Fibroblast of skin of left quadriceps (primary cell): ENCODE results near the gene VWA3B.
"Not testable (repeated sequence)": the region's sequence is repeated elsewhere in the genome, so short reads cannot be mapped to it uniquely, and the experiment has no call there.

ENCODE experiments used
- DNase-seq, 2 experiments: peaks; one replicate each; pipeline ENCODE4 v3.0.0-alpha.2; 2013; ENCODE audit warnings: low read depth in 2 of 2

VWA3B gene

GRCh38 chr2:98086491-98087446 is at the start of gene VWA3B:
VWA3B (plus strand) TSS chr2:98087167; CDS start chr2:98093093, 5,926 bp downstream.
- DNase-seq = peak in 1 of 2 experiments; percentile 4

- DNase-seq = no peak
Measured at GRCh38 chr2:98037206-98037605, 49.8 kb upstream of the VWA3B start.

- DNase-seq = no peak
Measured at GRCh38 chr2:98037666-98038336, 49.2 kb upstream of the VWA3B start.

- no peak for DNase-seq
Measured at GRCh38 chr2:98039085-98039756, 47.7 kb upstream of the VWA3B start.

GRCh38 chr2:98040331-98040939 is 46.5 kb upstream of the VWA3B start:
- no peak for DNase-seq

- DNase-seq = no peak
Measured at GRCh38 chr2:98043101-98043500, 43.9 kb upstream of the VWA3B start.

GRCh38 chr2:98044730-98045129 is 42.2 kb upstream of the VWA3B start:
- not testable (repeated sequence) for DNase-seq

GRCh38 chr2:98050070-98050469 is 36.9 kb upstream of the VWA3B start:
- no peak for DNase-seq

GRCh38 chr2:98058191-98058975 is 28.6 kb upstream of the VWA3B start:
- DNase-seq = no peak

GRCh38 chr2:98060277-98060676 is 26.7 kb upstream of the VWA3B start:
- DNase-seq = no peak

- DNase-seq = no peak
Measured at GRCh38 chr2:98063291-98063854, 23.6 kb upstream of the VWA3B start.

- DNase-seq = no peak
Measured at GRCh38 chr2:98065808-98066207, 21.2 kb upstream of the VWA3B start.

- DNase-seq = no peak
Measured at GRCh38 chr2:98067160-98067559, 19.8 kb upstream of the VWA3B start.

- no peak for DNase-seq
Measured at GRCh38 chr2:98070081-98070480, 16.9 kb upstream of the VWA3B start.

GRCh38 chr2:98072442-98072841 is 14.5 kb upstream of the VWA3B start:
- DNase-seq = no peak

- DNase-seq = no peak
Measured at GRCh38 chr2:98078701-98079100, 8.3 kb upstream of the VWA3B start.

GRCh38 chr2:98084151-98084868 is 2.7 kb upstream of the VWA3B start:
- DNase-seq = no peak

GRCh38 chr2:98084869-98085238 is 2.1 kb upstream of the VWA3B start:
- DNase-seq = no peak

- no peak for DNase-seq
Measured at GRCh38 chr2:98085649-98086048, 1.3 kb upstream of the VWA3B start.

- no peak for DNase-seq
Measured at GRCh38 chr2:98087447-98088020, 567 bp downstream of the VWA3B start.
